HG03432 (cell line): Measurements from ENCODE around the gene MRAP2.
"Not testable (repeated sequence)": the region's sequence is repeated elsewhere in the genome, so short reads cannot be mapped to it uniquely, and the experiment has no call there.

Source experiments
- ATAC-seq: cut with Tn5 transposase; IDR thresholded peaks from one replicate; pipeline ENCODE4 v1.9.1; 2021; ENCODE audit warnings: mild to moderate bottlenecking, moderate library complexity; ENCODE audit not compliant: unreplicated experiment

MRAP2 gene

GRCh38 chr6:84118191-84118590 lies 84.6 kb downstream of the MRAP2 start:
- no peak for ATAC-seq

GRCh38 chr6:84119277-84119676 lies 85.7 kb downstream of the MRAP2 start:
- ATAC-seq: no peak

GRCh38 chr6:84123186-84123585 lies 89.6 kb downstream of the MRAP2 start:
- peak; percentile 55 for ATAC-seq

GRCh38 chr6:84129588-84129987 lies 96.0 kb downstream of the MRAP2 start:
- ATAC-seq: not testable (repeated sequence)

GRCh38 chr6:84133385-84133784 lies 99.8 kb downstream of the MRAP2 start:
- ATAC-seq: not testable (repeated sequence)

GRCh38 chr6:84135291-84135690 lies 101.7 kb downstream of the MRAP2 start:
- no peak for ATAC-seq

GRCh38 chr6:84136364-84137050 lies 102.9 kb downstream of the MRAP2 start:
- ATAC-seq: no peak

- ATAC-seq: no peak
Observed at GRCh38 chr6:84137051-84137375, 103.4 kb downstream of the MRAP2 start.

- no peak for ATAC-seq
Observed at GRCh38 chr6:84137989-84138575, 104.5 kb downstream of the MRAP2 start.

- ATAC-seq: no peak
Observed at GRCh38 chr6:84139311-84139710, 105.7 kb downstream of the MRAP2 start.
